ENCODE results near the gene TMTC2.

DNA sequence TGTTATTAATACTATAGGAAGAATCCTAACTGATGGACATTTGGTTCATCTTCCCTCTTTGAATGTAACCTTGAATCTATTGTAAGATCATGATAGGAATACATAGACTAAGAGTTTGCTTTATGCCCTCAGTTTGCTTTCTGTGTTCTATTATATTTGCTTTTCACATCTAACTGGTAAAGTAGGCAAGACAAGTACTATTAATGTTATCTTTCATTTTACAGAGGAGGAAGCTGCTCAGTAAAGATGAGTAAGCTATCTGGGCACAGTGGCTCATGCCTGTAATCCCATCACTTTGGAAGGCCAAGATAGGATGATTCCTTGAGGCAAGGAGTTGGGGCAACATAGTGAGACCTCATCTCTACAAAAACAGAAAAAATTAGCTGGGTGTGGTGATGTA, 103.0 kb downstream of the TMTC2 start:
- TF ChIP-seq GATA2 (IDR thresholded peaks at IDR 0.05; ENCODE audit: low read depth, low read length) (no peak), GATA3 (IDR thresholded peaks at IDR 0.05; ENCODE audit: low read depth, low read length) (no peak)
